Urinary bladder (tissue), 4 donors: ENCODE results near the gene CUEDC2. TPM values are rescaled to one million over a fixed set of nuclear protein-coding genes. Genes with fewer than 3 reads are reported as not detected.

Source experiments
- DNase-seq: peaks from one replicate; pipeline ENCODE4 v3.0.0-alpha.2; 2015; ENCODE audit errors: extremely low spot score
- H3K27ac ChIP-seq: one replicate; pipeline ENCODE4 v1.5.1; 2013; ENCODE audit warnings: low read depth, mild to moderate bottlenecking, moderate library complexity
- H3K36me3 ChIP-seq: one replicate; pipeline ENCODE4 v1.6.1; 2013; ENCODE audit warnings: mild to moderate bottlenecking, moderate library complexity; ENCODE audit not compliant: insufficient read depth
- H3K4me1 ChIP-seq: one replicate; pipeline ENCODE4 v1.6.1; 2013; ENCODE audit warnings: mild to moderate bottlenecking, moderate library complexity; ENCODE audit not compliant: insufficient read depth
- H3K4me3 ChIP-seq: one replicate; pipeline ENCODE4 v1.5.1; 2013; ENCODE audit warnings: low read depth, low read length
- WGBS: extraction: QIAGEN DNeasy Blood & Tissue Kit; methylation state at CpG from one replicate; pipeline ENCODE4 v1.1.7; 2013; 5-methylcytosine and 5-hydroxymethylcytosine counted together
- polyA plus RNA-seq: library from polyadenylated mRNA; stranded (reverse); fragments of 200-250 nt; gene quantifications from one replicate; pipeline ENCODE4 v1.2.3, GENCODE V29; 2013
- total RNA-seq: library from RNA; depleted of rRNA; stranded (reverse); fragments of >200 nt; gene quantifications from one replicate; pipeline ENCODE4 v1.2.3, GENCODE V29; 2014
- donor health status: healthy with polysubstance abuse.
- donor health status: healthy.

Gene CUEDC2
- total and polyA plus RNA-seq, 2 donors, result 26.9 to 77.9 TPM

DNA sequence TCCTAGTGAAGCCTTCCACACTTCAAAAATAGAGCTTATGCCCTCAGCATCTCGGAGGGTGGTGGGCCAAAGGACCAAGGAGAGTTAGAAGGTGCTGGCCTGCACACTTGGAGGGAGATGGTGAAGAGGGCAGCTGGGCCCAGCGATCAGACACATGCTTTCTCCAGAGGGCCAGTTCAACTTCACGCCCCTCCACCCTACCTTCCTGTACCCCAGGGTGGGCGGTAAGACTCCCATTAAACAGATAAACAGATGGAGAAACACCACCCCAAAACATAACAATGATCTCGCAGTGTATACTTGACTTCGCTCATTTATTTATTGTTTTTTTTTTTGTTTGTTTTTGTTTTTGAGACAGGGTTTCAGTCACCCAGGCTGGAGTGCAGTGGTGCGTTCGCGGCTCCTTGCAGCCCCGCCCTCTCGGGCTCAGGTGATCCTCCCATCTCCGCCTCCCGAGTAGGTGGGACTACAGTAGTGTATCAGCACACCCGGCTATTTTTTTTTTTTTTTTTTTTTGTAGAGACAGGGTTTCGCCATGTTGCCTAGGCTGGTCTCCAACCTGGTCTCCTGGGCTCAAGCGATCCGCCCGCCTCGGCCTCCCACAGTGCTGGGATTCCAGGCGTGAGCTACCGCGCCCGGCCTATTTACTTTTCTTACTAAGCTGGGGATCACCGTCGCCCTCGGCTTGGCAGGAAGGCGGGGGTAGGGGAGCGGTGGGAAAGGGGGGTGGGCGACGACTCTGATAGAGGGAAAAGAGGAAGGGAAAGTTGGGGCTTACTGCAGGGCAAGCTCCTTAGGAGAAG, 17.1 kb upstream of the CUEDC2 start:
- Histone ChIP-seq H3K4me3 (peak overlapping the region; percentile 88), H3K4me1 (no peaks in the 10 kb centered on the region), H3K36me3 (no peaks in the 10 kb centered on the region), H3K27ac (peak overlapping the region; percentile 65)
- DNase-seq, result no peak
- 9% methylated on average over 30 of the region's 30 CpGs for WGBS

DNA sequence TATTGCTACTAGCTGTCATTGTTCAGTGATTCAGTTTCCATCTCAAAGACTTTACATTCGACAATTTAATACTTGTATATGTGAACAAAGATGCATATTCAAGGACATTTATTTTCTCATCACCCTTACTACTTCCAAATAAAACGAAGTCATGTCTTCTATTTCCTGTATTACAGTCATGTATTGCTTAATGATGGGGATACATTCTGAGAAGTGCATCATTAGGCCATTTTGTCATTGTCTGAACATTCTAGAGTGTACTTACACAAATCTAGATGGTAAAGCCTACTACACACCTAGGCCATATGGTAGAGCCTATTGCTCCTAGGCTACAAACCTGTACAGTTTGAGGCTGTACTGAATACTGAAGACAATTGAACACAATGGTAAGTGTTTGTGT, 12.5 kb upstream of the CUEDC2 start:
- WGBS, result 73% methylated on average over 2 of the region's 2 CpGs
- H3K4me1 ChIP-seq, result no peaks in the 10 kb centered on the region
- no peak overlapping the region for H3K4me3 ChIP-seq
- H3K27ac ChIP-seq, result no peak overlapping the region
- DNase-seq, result no peak
- no peaks in the 10 kb centered on the region for H3K36me3 ChIP-seq

GRCh38 chr10:102438374-102438773, 6.0 kb upstream of the CUEDC2 start:
- no peaks in the 10 kb centered on the region for H3K36me3 ChIP-seq
- H3K27ac ChIP-seq, result no peak overlapping the region
- no peak for DNase-seq
- WGBS, result 76% methylated on average over 1 of the region's 1 CpG
- H3K4me1 ChIP-seq, result no peaks in the 10 kb centered on the region
- no peak overlapping the region for H3K4me3 ChIP-seq

- DNase-seq, result no peak
- Histone ChIP-seq H3K4me3 (no peak overlapping the region), H3K36me3 (no peaks in the 10 kb centered on the region), H3K4me1 (no peaks in the 10 kb centered on the region), H3K27ac (no peak overlapping the region)
- WGBS, result 93% methylated on average over 3 of the region's 3 CpGs
Observed at GRCh38 chr10:102437515-102437914, 5.1 kb upstream of the CUEDC2 start.

- H3K4me3 ChIP-seq, result no peak overlapping the region
- H3K27ac ChIP-seq, result no peak overlapping the region
- no peaks in the 10 kb centered on the region for H3K4me1 ChIP-seq
- no peaks in the 10 kb centered on the region for H3K36me3 ChIP-seq
- DNase-seq, result no peak
- 76% methylated on average over 6 of the region's 6 CpGs for WGBS
Observed at GRCh38 chr10:102436312-102436711, 3.9 kb upstream of the CUEDC2 start.

DNA sequence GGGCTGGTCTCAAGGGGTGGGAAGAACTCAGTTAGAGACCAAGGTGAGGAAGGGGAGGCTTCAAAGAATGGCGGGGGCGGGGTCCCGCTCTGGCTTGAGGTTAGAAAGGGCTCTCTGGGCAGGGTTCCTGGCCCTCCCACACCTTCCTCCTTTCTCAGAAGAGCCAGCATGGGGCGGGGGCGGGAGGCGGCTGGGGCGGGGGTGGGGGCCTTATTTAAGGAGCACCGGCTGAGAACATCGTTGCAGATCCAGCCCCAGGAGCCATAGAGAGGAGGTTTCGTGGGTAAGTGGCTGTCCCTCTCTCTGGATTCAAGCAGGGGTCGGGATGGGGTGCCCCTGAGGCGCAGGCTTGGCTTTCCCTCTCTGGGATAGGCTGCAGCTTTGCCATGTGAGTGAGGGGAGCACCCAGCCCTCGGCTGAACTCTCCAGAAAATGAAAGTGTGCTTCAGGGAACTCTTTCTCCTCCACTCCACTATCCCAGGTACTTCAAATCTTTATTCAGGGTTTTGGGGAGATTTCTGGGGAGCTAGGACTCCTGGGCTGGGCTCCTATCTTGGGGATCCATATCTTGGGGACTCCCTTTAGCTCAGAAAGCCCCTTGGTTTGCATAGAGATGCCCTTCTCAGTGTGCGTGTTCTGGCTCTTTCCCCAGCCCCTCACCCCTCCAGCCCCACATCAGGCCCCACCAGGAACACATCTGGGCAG, 3.3 kb upstream of the CUEDC2 start:
- DNase-seq, result no peak
- H3K27ac ChIP-seq, result no peak overlapping the region
- H3K4me3 ChIP-seq, result no peak overlapping the region
- H3K36me3 ChIP-seq, result no peaks in the 10 kb centered on the region
- H3K4me1 ChIP-seq, result no peaks in the 10 kb centered on the region
- WGBS, result 9% methylated on average over 14 of the region's 14 CpGs

- H3K4me1 ChIP-seq, result no peaks in the 10 kb centered on the region
- DNase-seq, result no peak
- no peaks in the 10 kb centered on the region for H3K36me3 ChIP-seq
- H3K27ac ChIP-seq, result no peak overlapping the region
- 41% methylated on average over 5 of the region's 5 CpGs for WGBS
- H3K4me3 ChIP-seq, result no peak overlapping the region
Observed at GRCh38 chr10:102435133-102435497, 2.7 kb upstream of the CUEDC2 start.

DNA sequence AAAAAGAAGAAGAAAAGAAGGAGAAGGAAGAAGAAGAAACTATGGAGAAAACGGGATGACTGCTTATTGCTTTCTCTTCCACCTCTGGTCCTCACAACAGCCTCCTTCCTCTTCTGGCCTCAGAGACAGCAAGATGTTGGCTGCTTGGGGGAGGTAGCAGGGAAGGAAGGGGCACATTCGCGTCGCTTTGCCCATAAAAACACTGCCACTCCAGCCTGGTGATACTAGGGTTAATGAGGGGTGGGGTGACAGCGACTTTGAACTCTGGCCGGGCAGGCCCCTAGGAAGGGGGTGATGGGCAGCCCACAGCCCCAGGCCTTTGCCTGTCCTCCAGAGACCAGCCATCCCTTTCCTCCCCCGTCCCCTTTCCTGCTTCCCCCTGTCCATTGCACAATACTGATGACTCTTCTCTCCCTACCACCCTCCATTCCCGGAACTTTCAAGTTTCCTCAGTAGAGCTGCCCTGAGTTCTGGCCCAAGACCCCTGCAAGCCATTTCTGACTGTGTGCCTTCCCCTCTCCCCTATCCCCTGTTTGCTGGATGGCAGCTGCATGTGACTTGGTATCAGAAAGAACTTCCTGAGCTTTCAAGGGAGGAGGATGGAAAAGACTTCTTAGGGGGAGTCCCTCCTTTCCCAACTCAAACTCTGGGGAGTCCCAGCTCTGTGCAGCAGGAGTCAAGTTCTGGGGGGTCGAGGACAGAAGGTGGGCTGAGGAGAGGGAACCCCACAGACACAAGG, 2.2 kb upstream of the CUEDC2 start:
- Histone ChIP-seq H3K4me1 (no peaks in the 10 kb centered on the region), H3K4me3 (no peak overlapping the region), H3K27ac (no peak overlapping the region), H3K36me3 (no peaks in the 10 kb centered on the region)
- no peak for DNase-seq
- WGBS, result 27% methylated on average over 9 of the region's 9 CpGs

GRCh38 chr10:102433619-102434046, 1.3 kb upstream of the CUEDC2 start:
- H3K4me1 ChIP-seq, result no peaks in the 10 kb centered on the region
- H3K4me3 ChIP-seq, result no peak overlapping the region
- no peak overlapping the region for H3K27ac ChIP-seq
- whole genome bisulfite sequencing, result 58% methylated on average over 5 of the region's 5 CpGs
- no peaks in the 10 kb centered on the region for H3K36me3 ChIP-seq
- no peak for DNase-seq

- Histone ChIP-seq H3K36me3 (no peaks in the 10 kb centered on the region), H3K4me3 (peak overlapping the region; percentile 92), H3K27ac (no peak overlapping the region), H3K4me1 (no peaks in the 10 kb centered on the region)
- no peak for DNase-seq
- WGBS, result 20% methylated on average over 4 of the region's 4 CpGs
Observed at GRCh38 chr10:102431452-102432124, 786 bp downstream of the CUEDC2 start.

DNA sequence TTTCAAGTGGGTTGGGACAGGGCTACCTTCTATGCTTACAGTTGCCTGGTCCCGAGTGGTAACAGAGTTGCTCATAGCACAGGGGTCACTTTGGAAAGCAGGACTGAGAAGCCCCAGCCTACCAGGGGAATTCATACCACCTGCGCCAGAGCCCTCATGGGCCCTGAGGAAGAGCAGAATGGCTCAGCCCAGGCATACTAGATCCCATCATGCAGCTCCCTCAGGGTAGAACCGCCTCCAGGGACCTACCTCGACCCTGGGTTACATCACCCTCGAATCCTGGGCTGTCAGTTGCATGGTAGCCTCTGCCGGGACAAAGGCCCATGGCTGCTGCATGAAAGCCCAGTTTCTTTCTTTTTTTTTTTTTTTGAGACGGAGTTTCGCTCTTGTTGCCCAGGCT, 2.9 kb downstream of the CUEDC2 start:
- DNase-seq, result no peak
- Histone ChIP-seq H3K4me3 (no peak overlapping the region), H3K27ac (no peak overlapping the region), H3K4me1 (no peaks in the 10 kb centered on the region), H3K36me3 (no peaks in the 10 kb centered on the region)
- WGBS, result 83% methylated on average over 8 of the region's 8 CpGs

DNA sequence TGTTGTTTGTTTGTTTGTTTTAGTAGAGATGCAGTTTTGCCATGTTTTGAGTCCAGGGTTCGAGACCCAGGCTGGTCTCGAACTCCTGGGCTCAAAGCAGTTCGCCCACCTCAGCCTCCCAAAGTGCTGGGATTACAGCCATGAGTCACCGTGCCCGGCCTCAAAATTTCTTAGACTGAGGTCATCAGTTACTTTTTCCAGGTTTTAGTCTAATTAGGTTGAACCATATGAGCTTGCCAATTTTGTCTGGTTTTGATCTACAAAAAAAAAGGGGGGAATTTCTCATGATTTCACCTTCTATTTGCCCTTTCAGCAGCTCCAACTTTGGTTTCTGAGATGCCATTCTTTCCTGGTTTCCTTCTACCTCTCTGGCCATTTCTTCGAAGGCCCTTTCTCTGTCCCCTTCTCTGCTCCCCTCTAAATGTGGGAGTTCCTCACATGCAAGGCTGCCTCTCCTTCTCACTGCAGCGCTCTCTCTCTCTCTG, 5.5 kb downstream of the CUEDC2 start:
- H3K4me3 ChIP-seq, result no peak overlapping the region
- H3K27ac ChIP-seq, result no peak overlapping the region
- H3K36me3 ChIP-seq, result no peaks in the 10 kb centered on the region
- WGBS, result 79% methylated on average over 7 of the region's 7 CpGs
- no peaks in the 10 kb centered on the region for H3K4me1 ChIP-seq
- DNase-seq, result no peak

DNA sequence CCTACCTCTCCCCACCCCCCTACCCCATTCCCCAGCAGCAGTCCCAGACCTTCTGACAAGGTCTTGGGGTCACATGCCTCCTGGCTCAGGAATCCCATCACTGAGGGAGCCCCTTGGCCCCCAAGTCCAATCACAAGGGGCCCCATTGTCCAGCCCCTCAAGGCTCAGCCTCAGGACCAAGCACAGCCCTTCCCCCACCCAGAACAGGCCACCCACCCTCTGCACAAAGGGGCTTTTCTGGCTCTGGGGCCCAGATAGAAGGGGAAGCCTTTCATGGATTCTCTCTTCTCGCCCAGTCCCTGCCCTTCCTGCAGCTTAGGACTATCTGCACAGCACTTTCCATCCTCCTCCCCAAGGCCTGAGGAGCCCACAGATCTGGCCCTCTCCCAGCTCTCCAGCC, 6.9 kb downstream of the CUEDC2 start:
- Histone ChIP-seq H3K4me1 (no peaks in the 10 kb centered on the region), H3K27ac (no peak overlapping the region), H3K4me3 (no peak overlapping the region), H3K36me3 (no peaks in the 10 kb centered on the region)
- DNase-seq, result no peak
- WGBS, result 72% methylated on average over 1 of the region's 1 CpG
